DOHH2 (cell line): ENCODE results near the gene FAM117B.

ENCODE experiments used
- H3F3A ChIP-seq: fragments of 200-600 bp; sonication (generic), shearing (Covaris generic); 2 replicates; pipeline ENCODE4 v1.6.0; 2016; ENCODE audit warnings: antibody characterized with exemption, mild to moderate bottlenecking; ENCODE audit not compliant: control insufficient read depth, insufficient read depth
- H3K27ac ChIP-seq: fragments of 200-600 bp; sonication (generic); 2 replicates; pipeline ENCODE4 v1.5.1; 2014; ENCODE audit warnings: low read depth, mild to moderate bottlenecking, low read length, moderate library complexity
- H3K27me3 ChIP-seq: fragments of 200-600 bp; sonication (generic); 2 replicates; pipeline ENCODE4 v1.6.1; 2014; ENCODE audit warnings: mild to moderate bottlenecking, low read length, mixed read lengths; ENCODE audit not compliant: control insufficient read depth
- H3K36me3 ChIP-seq: fragments of 200-600 bp; sonication (generic); 2 replicates; pipeline ENCODE4 v1.6.1; 2014; ENCODE audit warnings: mild to moderate bottlenecking, low read length, moderate library complexity, mixed read lengths; ENCODE audit not compliant: control insufficient read depth
- H3K4me1 ChIP-seq: fragments of 200-600 bp; sonication (generic); 2 replicates; pipeline ENCODE4 v1.6.1; 2014; ENCODE audit warnings: mild to moderate bottlenecking, low read length, mixed read lengths; ENCODE audit not compliant: control insufficient read depth
- H3K4me2 ChIP-seq: fragments of 200-600 bp; sonication (generic); 2 replicates; pipeline ENCODE4 v1.6.0; 2014; ENCODE audit warnings: mild to moderate bottlenecking, low read length, moderate library complexity
- H3K4me3 ChIP-seq: fragments of 200-600 bp; sonication (generic); 2 replicates; pipeline ENCODE4 v1.5.1; 2014; ENCODE audit warnings: mild to moderate bottlenecking, low read length, mixed read lengths
- H3K79me2 ChIP-seq: fragments of 200-600 bp; sonication (generic); 2 replicates; pipeline ENCODE4 v1.6.1; 2014; ENCODE audit warnings: mild to moderate bottlenecking, low read length, mixed read lengths; ENCODE audit not compliant: control insufficient read depth
- H3K9me2 ChIP-seq: fragments of 200-600 bp; sonication (generic); replicated peaks from 2 replicates; pipeline ENCODE4 v1.6.1; 2014; ENCODE audit warnings: mild to moderate bottlenecking, low read length, mixed read lengths; ENCODE audit not compliant: control insufficient read depth
- H3K9me3 ChIP-seq: fragments of 200-600 bp; sonication (generic); 2 replicates; pipeline ENCODE4 v1.6.1; 2014; ENCODE audit warnings: antibody characterized with exemption, low read length, mixed read lengths; ENCODE audit not compliant: control insufficient read depth, insufficient read depth
- H4K20me1 ChIP-seq: fragments of 200-600 bp; sonication (generic); 2 replicates; pipeline ENCODE4 v1.6.0; 2014; ENCODE audit warnings: low read depth, mild to moderate bottlenecking, antibody characterized with exemption, low read length, moderate library complexity; ENCODE audit not compliant: control insufficient read depth, insufficient read depth
- EZH2phosphoT487 ChIP-seq: fragments of 200-600 bp; sonication (generic); IDR thresholded peaks from 2 replicates; pipeline ENCODE4 v1.6.1; 2017; ENCODE audit warnings: borderline replicate concordance, mild to moderate bottlenecking, antibody characterized with exemption, low read length, moderate library complexity, mixed read lengths
- TF ChIP-seq, protein P1 (sequence below): fragments of 200-600 bp; sonication (generic); IDR thresholded peaks from one replicate; pipeline ENCODE4 v1.5.1; 2014; ENCODE audit warnings: antibody characterized with exemption, mild to moderate bottlenecking, low read depth, low read length; ENCODE audit not compliant: poor library complexity, severe bottlenecking

Gene FAM117B

DNA sequence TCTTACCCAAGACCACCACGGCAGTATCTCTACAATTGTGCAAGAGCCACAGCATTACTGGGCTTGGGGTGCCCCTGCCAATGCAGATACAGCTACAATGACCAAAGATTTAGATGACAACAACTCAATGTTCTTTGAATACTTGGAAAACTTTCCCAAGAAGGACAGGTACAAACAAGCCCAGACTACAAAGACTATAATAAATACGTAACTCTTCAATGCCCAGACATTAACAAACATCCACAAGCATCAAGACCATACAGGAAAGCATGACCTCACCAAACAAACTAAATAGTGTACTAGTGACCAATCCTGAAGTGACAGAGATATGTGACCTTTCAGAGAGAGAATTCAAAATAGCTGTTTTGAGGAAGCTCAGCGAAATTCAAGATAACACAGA is 174.0 kb downstream of the FAM117B start:
- no peaks in the 10 kb centered on the region for H4K20me1 ChIP-seq
- no peaks in the 10 kb centered on the region for H3K9me3 ChIP-seq
- TF ChIP-seq, protein P1, sequence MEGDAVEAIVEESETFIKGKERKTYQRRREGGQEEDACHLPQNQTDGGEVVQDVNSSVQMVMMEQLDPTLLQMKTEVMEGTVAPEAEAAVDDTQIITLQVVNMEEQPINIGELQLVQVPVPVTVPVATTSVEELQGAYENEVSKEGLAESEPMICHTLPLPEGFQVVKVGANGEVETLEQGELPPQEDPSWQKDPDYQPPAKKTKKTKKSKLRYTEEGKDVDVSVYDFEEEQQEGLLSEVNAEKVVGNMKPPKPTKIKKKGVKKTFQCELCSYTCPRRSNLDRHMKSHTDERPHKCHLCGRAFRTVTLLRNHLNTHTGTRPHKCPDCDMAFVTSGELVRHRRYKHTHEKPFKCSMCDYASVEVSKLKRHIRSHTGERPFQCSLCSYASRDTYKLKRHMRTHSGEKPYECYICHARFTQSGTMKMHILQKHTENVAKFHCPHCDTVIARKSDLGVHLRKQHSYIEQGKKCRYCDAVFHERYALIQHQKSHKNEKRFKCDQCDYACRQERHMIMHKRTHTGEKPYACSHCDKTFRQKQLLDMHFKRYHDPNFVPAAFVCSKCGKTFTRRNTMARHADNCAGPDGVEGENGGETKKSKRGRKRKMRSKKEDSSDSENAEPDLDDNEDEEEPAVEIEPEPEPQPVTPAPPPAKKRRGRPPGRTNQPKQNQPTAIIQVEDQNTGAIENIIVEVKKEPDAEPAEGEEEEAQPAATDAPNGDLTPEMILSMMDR: no peak
- no peaks in the 10 kb centered on the region for H3F3A ChIP-seq
- H3K9me2 ChIP-seq: no peaks in the 10 kb centered on the region
- H3K27me3 ChIP-seq: no peaks in the 10 kb centered on the region
- no peaks in the 10 kb centered on the region for H3K4me1 ChIP-seq
- no peak overlapping the region for H3K4me2 ChIP-seq
- H3K4me3 ChIP-seq: no peak overlapping the region
- no peaks in the 10 kb centered on the region for H3K36me3 ChIP-seq
- no peaks in the 10 kb centered on the region for H3K79me2 ChIP-seq
- no peak overlapping the region for H3K27ac ChIP-seq

GRCh38 chr2:202813387-202813786 is 178.6 kb downstream of the FAM117B start:
- H3K9me2 ChIP-seq: no peaks in the 10 kb centered on the region
- H3K27ac ChIP-seq: no peak overlapping the region
- no peaks in the 10 kb centered on the region for H3K4me1 ChIP-seq
- no peaks in the 10 kb centered on the region for H3K79me2 ChIP-seq
- no peaks in the 10 kb centered on the region for H3F3A ChIP-seq
- no peaks in the 10 kb centered on the region for H3K9me3 ChIP-seq
- H4K20me1 ChIP-seq: no peaks in the 10 kb centered on the region
- H3K36me3 ChIP-seq: no peaks in the 10 kb centered on the region
- no peak overlapping the region for H3K4me3 ChIP-seq
- no peak overlapping the region for H3K4me2 ChIP-seq
- TF ChIP-seq, protein P1: no peak
- no peak for TF ChIP-seq EZH2phosphoT487
- no peaks in the 10 kb centered on the region for H3K27me3 ChIP-seq

GRCh38 chr2:202814226-202814625 is 179.5 kb downstream of the FAM117B start:
- Histone ChIP-seq H3K4me3 (no peak overlapping the region), H3K9me2 (no peaks in the 10 kb centered on the region), H3K27me3 (no peaks in the 10 kb centered on the region), H3K36me3 (no peaks in the 10 kb centered on the region), H3K27ac (no peak overlapping the region), H3K4me2 (no peak overlapping the region), H3K4me1 (no peaks in the 10 kb centered on the region), H3K9me3 (no peaks in the 10 kb centered on the region), H4K20me1 (no peaks in the 10 kb centered on the region), H3F3A (no peaks in the 10 kb centered on the region), H3K79me2 (no peaks in the 10 kb centered on the region)
- TF ChIP-seq, protein P1: no peak
- TF ChIP-seq EZH2phosphoT487: no peak
